ENCODE data around the gene HRH3. TPM values are rescaled to one million over a fixed set of nuclear protein-coding genes. Genes with fewer than 3 reads are reported as not detected.
A peak's percentile ranks its signal among the peaks of the same experiment; 100 is the strongest.

Gene HRH3
- total RNA-seq, 1 donor = not detected

GRCh38 chr20:62195075-62195405, 25.0 kb downstream of the HRH3 start:
- no peaks in the 10 kb centered on the region for H3K27me3 ChIP-seq (ENCODE audit: insufficient read depth, low read length)
- no peak overlapping the region for H3K4me3 ChIP-seq (ENCODE audit: insufficient read depth, low read length)
- TF ChIP-seq CTCF (IDR thresholded peaks at IDR 0.05; ENCODE audit: extremely low read depth, low read depth, low read length) = no peak
- H3K4me2 ChIP-seq (ENCODE audit: insufficient read depth, low read length) = no peak overlapping the region
- H3K4me1 ChIP-seq (ENCODE audit: insufficient read depth, low read length) = peaks cover 3% of the 10 kb centered on the region
- peaks cover 21% of the 10 kb centered on the region for H4K20me1 ChIP-seq (ENCODE audit: insufficient read depth, low read length)
- no peak overlapping the region for H2AFZ ChIP-seq (ENCODE audit: low read length)
- H3K9me3 ChIP-seq (ENCODE audit: low read depth, low read length) = no peaks in the 10 kb centered on the region
- H3K27ac ChIP-seq (ENCODE audit: low read depth, low read length) = no peak overlapping the region
- H3K79me2 ChIP-seq (ENCODE audit: insufficient read depth, low read length) = peaks cover 51% of the 10 kb centered on the region
- H3K36me3 ChIP-seq (ENCODE audit: insufficient read depth, low read length) = peaks cover 45% of the 10 kb centered on the region
- DNase-seq (ENCODE audit: insufficient read length, low spot score, missing footprints) = no peak

- no peak overlapping the region for H3K4me2 ChIP-seq (ENCODE audit: insufficient read depth, low read length)
- no peak overlapping the region for H2AFZ ChIP-seq (ENCODE audit: low read length)
- no peak for TF ChIP-seq CTCF (IDR thresholded peaks at IDR 0.05; ENCODE audit: extremely low read depth, low read depth, low read length)
- peaks cover 41% of the 10 kb centered on the region for H3K36me3 ChIP-seq (ENCODE audit: insufficient read depth, low read length)
- no peaks in the 10 kb centered on the region for H3K9me3 ChIP-seq (ENCODE audit: low read depth, low read length)
- peaks cover 23% of the 10 kb centered on the region for H4K20me1 ChIP-seq (ENCODE audit: insufficient read depth, low read length)
- peaks cover 3% of the 10 kb centered on the region for H3K4me1 ChIP-seq (ENCODE audit: insufficient read depth, low read length)
- no peaks in the 10 kb centered on the region for H3K27me3 ChIP-seq (ENCODE audit: insufficient read depth, low read length)
- peaks cover 65% of the 10 kb centered on the region for H3K79me2 ChIP-seq (ENCODE audit: insufficient read depth, low read length)
- H3K4me3 ChIP-seq (ENCODE audit: insufficient read depth, low read length) = no peak overlapping the region
- DNase-seq (ENCODE audit: insufficient read length, low spot score, missing footprints) = no peak
- H3K27ac ChIP-seq (ENCODE audit: low read depth, low read length) = no peak overlapping the region
Observed at GRCh38 chr20:62193079-62194025, 26.7 kb downstream of the HRH3 start.

GRCh38 chr20:62192635-62193034, 27.4 kb downstream of the HRH3 start:
- H3K79me2 ChIP-seq (ENCODE audit: insufficient read depth, low read length) = peaks cover 72% of the 10 kb centered on the region
- no peak for TF ChIP-seq CTCF (IDR thresholded peaks at IDR 0.05; ENCODE audit: extremely low read depth, low read depth, low read length)

GRCh38 chr20:62191781-62192559, 28.1 kb downstream of the HRH3 start:
- peaks cover 23% of the 10 kb centered on the region for H4K20me1 ChIP-seq (ENCODE audit: insufficient read depth, low read length)
- H3K27me3 ChIP-seq (ENCODE audit: insufficient read depth, low read length) = no peaks in the 10 kb centered on the region
- TF ChIP-seq CTCF (IDR thresholded peaks at IDR 0.05; ENCODE audit: extremely low read depth, low read depth, low read length) = no peak

More at GRCh38 chr20:62192635-62193034, 27.4 kb downstream of the HRH3 start:
- no peak overlapping the region for H3K4me2 ChIP-seq (ENCODE audit: insufficient read depth, low read length)
- H3K36me3 ChIP-seq (ENCODE audit: insufficient read depth, low read length) = peaks cover 35% of the 10 kb centered on the region
- no peak overlapping the region for H3K4me3 ChIP-seq (ENCODE audit: insufficient read depth, low read length)
- peaks cover 23% of the 10 kb centered on the region for H4K20me1 ChIP-seq (ENCODE audit: insufficient read depth, low read length)
- peaks cover 4% of the 10 kb centered on the region for H3K4me1 ChIP-seq (ENCODE audit: insufficient read depth, low read length)
- no peak for DNase-seq (ENCODE audit: insufficient read length, low spot score, missing footprints)
- H3K9me3 ChIP-seq (ENCODE audit: low read depth, low read length) = no peaks in the 10 kb centered on the region
- H2AFZ ChIP-seq (ENCODE audit: low read length) = no peak overlapping the region
- H3K27ac ChIP-seq (ENCODE audit: low read depth, low read length) = no peak overlapping the region
- no peaks in the 10 kb centered on the region for H3K27me3 ChIP-seq (ENCODE audit: insufficient read depth, low read length)

More at GRCh38 chr20:62191781-62192559, 28.1 kb downstream of the HRH3 start:
- Histone ChIP-seq H3K4me2 (ENCODE audit: insufficient read depth, low read length) (no peak overlapping the region), H3K36me3 (ENCODE audit: insufficient read depth, low read length) (peaks cover 30% of the 10 kb centered on the region), H3K4me1 (ENCODE audit: insufficient read depth, low read length) (peaks cover 10% of the 10 kb centered on the region), H2AFZ (ENCODE audit: low read length) (no peak overlapping the region), H3K4me3 (ENCODE audit: insufficient read depth, low read length) (no peak overlapping the region), H3K27ac (ENCODE audit: low read depth, low read length) (no peak overlapping the region), H3K9me3 (ENCODE audit: low read depth, low read length) (no peaks in the 10 kb centered on the region), H3K79me2 (ENCODE audit: insufficient read depth, low read length) (peaks cover 79% of the 10 kb centered on the region)
- DNase-seq (ENCODE audit: insufficient read length, low spot score, missing footprints) = peak; percentile 26

Data from osteoblast (primary cell).